Activated CD4-positive, alpha-beta memory T cell treated with anti-CD3 and anti-CD28 coated beads, Interleukin-2, amount 10 ng/mL, durations not matched to agents 7 days and 5 days (primary cell): ENCODE data around the gene AGAP3. TPM values are rescaled to one million over a fixed set of nuclear protein-coding genes. Genes with fewer than 3 reads are reported as not detected.

Experiments
- CTCF ChIA-PET: fragments of 350-600 bp; sonication (Branson Sonifier 250); formaldehyde crosslinking; loops from one replicate; lab custom pipeline; 2021; ENCODE audit warnings: antibody characterized with exemption, inconsistent platforms; lab: Charles Lee
- POLR2A ChIA-PET: fragments of 350-600 bp; sonication (Branson Sonifier 250); formaldehyde crosslinking; loops from one replicate; lab custom pipeline; 2021; ENCODE audit warnings: antibody characterized with exemption; lab: Charles Lee
- DNase-seq: peaks from one replicate; pipeline ENCODE4 v3.0.0-alpha.2; 2020
- H3K27ac Mint-ChIP-seq: one replicate; pipeline ENCODE4 v1.8.0; 2021; ENCODE audit warnings: mild to moderate bottlenecking, mixed read lengths
- H3K27me3 Mint-ChIP-seq: one replicate; pipeline ENCODE4 v1.8.0; 2021; ENCODE audit warnings: mixed read lengths
- H3K36me3 Mint-ChIP-seq: one replicate; pipeline ENCODE4 v1.8.0; 2021; ENCODE audit warnings: low read depth, mixed read lengths
- H3K4me1 Mint-ChIP-seq: one replicate; pipeline ENCODE4 v1.8.0; 2021; ENCODE audit warnings: mixed read lengths
- H3K4me3 Mint-ChIP-seq: one replicate; pipeline ENCODE4 v1.8.0; 2021; ENCODE audit warnings: mild to moderate bottlenecking, mixed read lengths
- H3K9me3 Mint-ChIP-seq: one replicate; pipeline ENCODE4 v1.8.0; 2021; ENCODE audit warnings: mixed read lengths
- total RNA-seq, 2 experiments: library from RNA; stranded (reverse); gene quantifications; one replicate each; pipeline ENCODE4 v1.2.3, GENCODE V29; 2021

The AGAP3 gene
- total RNA-seq, 2 experiments from 2014 or later = 30.1 to 31.5 TPM

DNA sequence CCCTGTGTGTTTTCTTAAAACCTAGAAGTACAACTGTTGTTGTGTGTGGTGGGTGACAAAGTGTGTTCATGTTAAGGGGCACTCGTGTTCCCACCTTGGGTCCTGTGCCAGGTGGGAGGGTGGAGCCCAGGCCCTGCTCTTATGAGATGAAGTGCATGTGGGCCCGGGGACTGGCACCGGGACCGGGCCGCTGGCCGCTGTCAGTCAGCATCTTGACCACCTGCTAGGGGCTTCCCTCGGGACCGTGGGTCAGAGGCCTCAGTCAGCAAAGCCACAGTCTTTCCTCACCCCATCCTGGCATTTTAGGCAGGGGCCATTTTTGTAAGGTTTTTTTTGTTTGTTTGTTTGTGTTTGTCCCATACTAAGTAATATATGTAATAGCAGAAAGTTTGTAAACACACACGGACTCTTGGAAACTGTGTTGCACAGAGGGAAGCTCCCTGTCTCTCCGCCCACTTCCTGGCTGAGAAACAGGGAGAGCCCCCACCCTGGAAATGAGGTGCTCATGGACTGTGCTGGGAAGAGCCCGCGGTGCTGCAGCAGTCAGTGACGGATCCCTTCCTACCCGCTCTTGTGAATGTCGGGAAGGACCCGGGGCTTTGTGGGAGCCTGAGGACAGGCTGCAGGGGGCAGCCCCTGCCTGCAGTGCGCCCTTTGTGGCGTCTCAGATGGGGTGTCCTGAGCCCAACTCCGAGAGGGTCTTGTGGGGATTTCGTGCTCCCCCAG is 13.4 kb downstream of the AGAP3 start:
- Mint-ChIP-seq H3K27ac (no peak overlapping the region), H3K4me1 (peaks cover 5% of the 10 kb centered on the region)
- CTCF ChIA-PET = interaction anchor here (0.6 kb wide), 1 partner anchor 334 kb away, joined by 7 read pairs; no protein-coding TSS in a partner anchor

DNA sequence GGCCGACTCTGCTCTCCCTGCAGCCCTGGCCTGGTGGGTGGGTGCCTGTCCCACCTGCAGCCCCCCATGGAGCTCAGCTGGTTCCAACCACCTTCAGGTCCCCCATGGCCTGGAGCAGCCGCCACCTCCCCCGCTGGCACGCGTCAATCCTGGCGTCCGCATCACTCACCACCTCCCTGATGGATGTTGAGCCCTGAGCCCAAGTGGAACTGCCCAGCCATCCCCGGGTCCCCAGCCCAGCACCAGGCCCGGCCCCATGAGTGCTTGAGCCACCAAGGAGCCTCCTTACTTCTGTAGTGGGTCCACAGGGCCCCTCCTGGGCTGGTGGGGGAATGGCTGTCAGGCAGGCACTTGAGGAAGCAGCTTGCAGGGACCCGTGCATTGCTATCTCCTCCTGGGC is 14.6 kb downstream of the AGAP3 start:
- no peak overlapping the region for H3K4me3 Mint-ChIP-seq
- no peaks in the 10 kb centered on the region for H3K27me3 Mint-ChIP-seq
- no peaks in the 10 kb centered on the region for H3K36me3 Mint-ChIP-seq
- peaks cover 3% of the 10 kb centered on the region for H3K4me1 Mint-ChIP-seq
- no peak for DNase-seq
- ChIA-PET POLR2A (no interaction called here), CTCF (no interaction called here)
- H3K9me3 Mint-ChIP-seq = no peaks in the 10 kb centered on the region
- no peak overlapping the region for H3K27ac Mint-ChIP-seq

More for the DNA sequence above, 13.4 kb downstream of the AGAP3 start:
- no peaks in the 10 kb centered on the region for H3K36me3 Mint-ChIP-seq
- H3K9me3 Mint-ChIP-seq = no peaks in the 10 kb centered on the region
- POLR2A ChIA-PET = no interaction called here
- H3K4me3 Mint-ChIP-seq = no peak overlapping the region
- no peak for DNase-seq
- H3K27me3 Mint-ChIP-seq = no peaks in the 10 kb centered on the region

DNA sequence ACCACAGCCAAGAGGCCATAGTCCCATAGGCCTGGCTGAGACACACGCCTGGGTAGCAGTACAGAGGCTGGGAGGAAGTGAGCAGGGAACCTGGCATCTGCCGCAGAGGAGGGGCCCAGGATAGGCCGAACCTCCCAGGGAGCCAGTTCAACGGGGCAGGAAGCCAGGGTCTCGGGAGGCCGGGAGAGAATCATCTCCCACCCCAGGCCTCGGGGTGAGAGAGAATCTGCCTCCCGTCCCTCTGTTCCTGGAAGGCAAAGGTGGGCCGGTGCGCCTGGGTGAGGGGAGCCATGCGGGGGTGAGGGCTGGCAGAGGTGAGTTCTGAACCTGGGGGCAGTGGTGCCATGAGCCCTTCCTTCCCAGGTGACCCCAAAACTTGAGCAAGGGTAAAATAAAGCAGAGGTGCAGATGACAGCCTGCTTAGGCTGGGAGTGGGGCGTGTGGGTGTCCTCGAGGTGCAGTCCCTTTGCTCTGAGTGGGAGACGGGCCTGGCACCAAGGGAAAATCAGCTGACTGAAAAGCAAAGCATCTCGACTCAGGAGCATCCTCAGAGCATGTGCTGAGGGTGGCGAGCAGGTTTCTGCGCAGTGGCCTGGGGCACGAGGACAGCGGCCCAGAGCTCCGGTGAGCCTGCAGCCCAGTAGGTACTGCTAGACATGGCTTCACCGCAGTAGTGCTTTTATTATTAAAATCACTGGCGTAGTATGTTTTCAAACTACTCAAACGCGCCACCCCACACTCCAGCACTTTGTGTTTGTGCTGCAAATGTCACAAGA is 15.5 kb downstream of the AGAP3 start:
- no peak overlapping the region for H3K4me3 Mint-ChIP-seq
- no peaks in the 10 kb centered on the region for H3K9me3 Mint-ChIP-seq
- H3K4me1 Mint-ChIP-seq = no peaks in the 10 kb centered on the region
- no peak overlapping the region for H3K27ac Mint-ChIP-seq
- no peak for DNase-seq
- no peaks in the 10 kb centered on the region for H3K27me3 Mint-ChIP-seq
- no peaks in the 10 kb centered on the region for H3K36me3 Mint-ChIP-seq
- CTCF ChIA-PET = no interaction called here
- POLR2A ChIA-PET = no interaction called here

DNA sequence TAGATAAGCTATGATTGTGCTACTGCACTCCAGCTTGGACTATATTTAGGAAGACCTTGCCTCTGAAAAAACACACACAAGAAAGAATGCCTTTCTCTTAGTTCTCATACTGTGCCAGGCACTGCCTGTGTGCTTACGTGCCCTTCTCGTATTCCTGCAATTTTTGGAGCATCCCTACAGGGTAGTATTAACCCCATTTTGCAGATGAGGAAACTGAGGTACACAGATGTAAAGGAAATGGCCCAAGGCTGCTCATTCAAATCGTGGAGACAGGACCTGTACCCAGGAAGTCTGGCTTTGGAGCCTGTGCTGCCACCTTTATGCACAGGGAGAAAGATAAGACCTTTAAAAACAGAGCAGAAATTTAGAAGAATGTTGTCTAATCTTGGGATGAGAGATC is 16.7 kb downstream of the AGAP3 start:
- POLR2A ChIA-PET = interaction anchor here (1.3 kb wide), 1 partner anchor 13 kb away, joined by 4 read pairs; no protein-coding TSS in a partner anchor
- no peak overlapping the region for H3K27ac Mint-ChIP-seq
- CTCF ChIA-PET = interaction anchor here (0.9 kb wide), 1 partner anchor 74 kb away, joined by 5 read pairs; the partner anchor contains the start of gene ABCB8
- no peaks in the 10 kb centered on the region for H3K27me3 Mint-ChIP-seq
- no peaks in the 10 kb centered on the region for H3K9me3 Mint-ChIP-seq
- H3K4me1 Mint-ChIP-seq = no peaks in the 10 kb centered on the region
- no peak overlapping the region for H3K4me3 Mint-ChIP-seq
- DNase-seq = no peak
- H3K36me3 Mint-ChIP-seq = no peaks in the 10 kb centered on the region

DNA sequence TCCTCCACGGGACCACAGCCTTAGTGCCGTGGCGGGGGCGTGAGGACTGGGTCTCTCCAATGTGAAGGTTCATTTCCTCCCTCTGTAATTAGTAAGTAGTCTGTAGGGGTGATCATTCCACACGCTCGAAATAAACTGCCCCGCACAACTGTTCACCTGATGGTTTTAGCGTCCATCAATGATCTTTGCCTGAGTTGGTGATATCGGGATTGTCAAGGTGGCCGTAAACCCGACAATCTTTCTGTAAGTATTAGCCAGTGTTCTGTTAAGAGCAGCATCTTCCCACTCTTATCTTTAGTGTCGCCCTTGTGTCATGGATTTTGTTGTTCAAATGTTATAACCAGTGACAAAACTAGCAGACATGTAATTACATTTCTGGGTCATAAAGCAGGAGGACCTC is 17.7 kb downstream of the AGAP3 start:
- ChIA-PET POLR2A (interaction anchor here (1.2 to 1.3 kb wide), 2 partner anchors 12 to 16 kb away, joined by 4 read pairs; no protein-coding TSS in a partner anchor), CTCF (interaction anchor here (0.7 to 1.6 kb wide), 3 partner anchors 14 to 86 kb away, joined by 3 to 7 read pairs (median 5); partner anchors contain the start of gene ABCB8)
- Mint-ChIP-seq H3K4me3 (no peak overlapping the region), H3K36me3 (no peaks in the 10 kb centered on the region), H3K4me1 (no peaks in the 10 kb centered on the region), H3K27ac (no peak overlapping the region), H3K9me3 (no peaks in the 10 kb centered on the region), H3K27me3 (no peaks in the 10 kb centered on the region)
- DNase-seq = no peak

DNA sequence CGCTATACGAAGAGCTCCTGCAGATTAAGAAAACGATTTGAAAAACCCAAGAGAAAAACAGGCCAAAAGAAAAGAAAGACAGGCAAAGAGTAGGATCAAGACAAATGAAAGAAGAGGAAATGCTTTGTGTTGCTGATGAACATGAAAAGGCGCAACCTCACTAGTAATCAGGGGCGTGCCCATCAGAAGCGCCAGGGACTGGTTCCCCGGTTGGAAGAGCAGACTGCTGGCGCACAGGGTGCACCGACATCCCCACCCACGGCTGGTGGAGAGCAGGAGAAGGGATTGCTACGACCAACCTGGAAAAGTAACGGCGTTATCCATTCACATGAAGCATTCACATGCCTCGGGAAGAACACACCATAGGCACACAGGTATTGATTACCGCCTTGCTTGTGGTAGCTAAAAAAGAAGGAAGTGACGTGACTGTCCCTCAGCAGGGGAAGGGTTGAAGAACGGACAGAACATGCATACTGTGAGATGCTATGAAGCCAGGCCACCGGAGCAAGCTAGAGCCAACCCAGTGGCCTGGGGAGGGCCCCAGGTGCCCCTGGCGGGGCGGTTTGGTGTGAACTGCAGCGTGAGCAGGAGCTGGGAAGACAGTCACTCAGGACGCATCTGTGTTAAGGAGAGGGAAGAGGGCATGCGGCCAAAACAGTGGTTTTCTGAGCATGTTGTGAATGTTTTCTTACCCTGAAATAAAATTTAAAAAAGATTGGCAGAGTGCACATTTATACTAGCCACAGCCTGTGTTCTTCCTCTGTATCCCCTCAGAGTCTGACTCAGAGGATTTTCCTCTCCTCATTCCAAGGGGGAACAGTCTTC is 18.3 kb downstream of the AGAP3 start:
- ChIA-PET POLR2A (interaction anchor here (1.2 to 1.3 kb wide), 2 partner anchors 11 to 15 kb away, joined by 4 read pairs; no protein-coding TSS in a partner anchor), CTCF (interaction anchor here (1.6 kb wide), 1 partner anchor 86 kb away, joined by 7 read pairs; no protein-coding TSS in a partner anchor)
- Mint-ChIP-seq H3K4me3 (no peak overlapping the region), H3K27me3 (no peaks in the 10 kb centered on the region), H3K9me3 (no peaks in the 10 kb centered on the region), H3K36me3 (no peaks in the 10 kb centered on the region), H3K4me1 (no peaks in the 10 kb centered on the region), H3K27ac (no peak overlapping the region)
- DNase-seq = no peak

DNA sequence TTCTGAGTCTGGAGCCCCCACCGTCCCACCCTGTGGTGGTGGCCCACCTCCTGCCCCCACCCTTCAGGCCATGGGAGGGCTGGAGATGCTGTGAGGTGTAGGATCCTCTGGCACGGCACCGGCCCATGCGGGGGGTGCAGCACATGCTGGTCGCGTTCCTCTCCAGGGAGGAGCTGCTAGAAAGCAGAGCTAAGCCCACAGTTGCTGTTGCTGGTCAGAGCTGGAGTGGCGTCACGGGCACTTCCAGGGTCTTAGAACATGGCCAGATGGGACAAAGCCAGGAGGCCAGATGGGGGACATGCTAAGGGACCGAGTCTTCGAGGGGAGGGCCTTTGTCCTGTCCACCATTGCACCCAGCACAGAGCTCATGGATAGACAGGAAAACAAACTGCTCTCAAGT is 21.6 kb downstream of the AGAP3 start:
- Mint-ChIP-seq H3K27ac (no peak overlapping the region), H3K4me1 (peaks cover 3% of the 10 kb centered on the region), H3K27me3 (peaks cover 1% of the 10 kb centered on the region), H3K4me3 (no peak overlapping the region), H3K36me3 (no peaks in the 10 kb centered on the region), H3K9me3 (no peaks in the 10 kb centered on the region)
- ChIA-PET CTCF (interaction anchor here (0.8 to 1.8 kb wide), 2 partner anchors 16 to 80 kb away, joined by 3 to 5 read pairs; partner anchors contain the start of gene ABCB8), POLR2A (no interaction called here)
- DNase-seq = no peak

DNA sequence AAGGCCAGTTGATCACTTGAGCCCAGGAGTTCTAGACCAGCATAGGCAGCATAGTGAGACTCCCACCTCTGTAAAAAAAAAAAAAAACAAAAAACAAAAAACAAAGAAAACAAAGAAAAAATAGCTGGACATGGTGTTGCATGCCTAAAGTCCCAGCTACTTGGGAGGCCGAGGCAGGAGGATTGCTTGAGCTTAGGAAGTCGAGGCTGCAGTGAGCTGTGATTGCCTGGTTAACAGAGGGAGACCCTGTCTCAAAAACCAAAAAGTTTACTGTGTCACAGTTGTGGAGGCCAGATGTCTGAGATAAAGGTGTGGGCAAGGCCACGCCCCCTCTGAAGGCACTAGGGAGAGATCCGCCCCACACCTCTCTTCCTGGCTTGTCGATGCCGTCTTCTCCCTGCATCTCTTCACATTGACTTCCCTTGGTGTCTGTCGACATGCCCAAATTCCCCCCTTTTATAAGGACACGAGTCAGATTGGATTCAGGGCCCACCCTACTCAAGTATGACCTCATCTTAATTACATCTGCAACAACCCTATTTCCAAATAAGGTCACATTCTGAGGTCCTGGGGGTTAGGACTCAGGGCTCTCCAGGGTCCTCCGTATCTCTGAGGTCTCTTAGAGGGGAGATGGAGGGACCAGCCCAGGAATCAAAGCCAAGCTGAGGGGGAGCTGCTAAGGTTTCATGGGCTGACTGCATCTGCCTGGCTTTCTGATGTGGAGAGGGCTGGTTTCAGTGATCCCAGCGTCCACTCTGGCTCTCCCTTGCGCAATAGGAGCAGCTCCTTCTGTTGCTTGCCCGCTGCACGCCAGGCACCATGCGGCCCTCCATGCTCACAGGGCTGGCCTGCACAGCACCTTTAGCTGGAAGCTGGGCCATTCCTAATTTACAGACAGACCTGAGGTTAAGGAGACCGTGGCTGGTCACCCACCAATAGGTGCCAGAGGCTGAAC is 23.1 kb downstream of the AGAP3 start:
- POLR2A ChIA-PET = interaction anchor here (0.7 kb wide), 1 partner anchor 91 kb away, joined by 3 read pairs; no protein-coding TSS in a partner anchor
- no peak for DNase-seq

DNA sequence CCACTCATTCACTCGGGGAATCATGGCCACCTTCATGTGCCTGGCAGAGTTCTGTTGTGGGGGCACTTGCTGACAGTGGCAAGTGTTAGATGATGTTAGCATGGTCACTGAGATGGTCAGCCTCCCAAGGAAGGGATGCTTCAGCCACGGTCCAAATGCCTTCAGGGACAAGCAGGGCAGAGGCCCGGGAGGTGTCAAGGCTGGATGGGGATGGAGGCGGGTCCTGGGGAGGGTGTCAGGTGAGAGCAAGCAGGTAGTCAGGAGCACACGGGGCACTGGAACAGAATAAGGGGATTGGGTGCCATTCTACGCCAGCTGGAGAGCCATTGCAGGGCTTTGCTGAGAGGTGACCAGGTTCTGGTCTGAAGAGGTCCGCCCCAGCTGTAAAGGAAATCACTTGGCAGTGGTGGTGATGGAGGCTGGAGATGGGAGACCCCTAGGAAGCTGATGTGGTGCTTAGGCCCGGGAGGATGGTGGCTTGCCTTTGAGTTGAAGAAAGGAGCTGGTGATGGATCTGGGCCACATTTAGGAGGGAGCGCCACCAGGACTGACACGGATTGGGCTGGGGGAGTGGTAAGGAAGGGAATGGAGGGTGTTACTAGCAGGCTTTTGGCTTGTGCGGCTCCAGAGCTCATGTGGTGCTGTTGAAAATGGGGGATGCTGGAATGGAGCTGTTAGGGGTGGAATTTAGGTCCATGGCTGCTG is 24.1 kb downstream of the AGAP3 start:
- POLR2A ChIA-PET = interaction anchor here (0.9 kb wide), 1 partner anchor 92 kb away, joined by 4 read pairs; no protein-coding TSS in a partner anchor

More for the DNA sequence above, 23.1 kb downstream of the AGAP3 start:
- Mint-ChIP-seq H3K4me1 (peaks cover 3% of the 10 kb centered on the region), H3K36me3 (no peaks in the 10 kb centered on the region), H3K9me3 (no peaks in the 10 kb centered on the region), H3K4me3 (no peak overlapping the region), H3K27me3 (peaks cover 8% of the 10 kb centered on the region), H3K27ac (no peak overlapping the region)
- CTCF ChIA-PET = interaction anchor here (0.7 to 4.1 kb wide), 15 partner anchors 11 to 331 kb away, joined by 3 to 25 read pairs (median 4); partner anchors contain the start of gene ABCB8

DNA sequence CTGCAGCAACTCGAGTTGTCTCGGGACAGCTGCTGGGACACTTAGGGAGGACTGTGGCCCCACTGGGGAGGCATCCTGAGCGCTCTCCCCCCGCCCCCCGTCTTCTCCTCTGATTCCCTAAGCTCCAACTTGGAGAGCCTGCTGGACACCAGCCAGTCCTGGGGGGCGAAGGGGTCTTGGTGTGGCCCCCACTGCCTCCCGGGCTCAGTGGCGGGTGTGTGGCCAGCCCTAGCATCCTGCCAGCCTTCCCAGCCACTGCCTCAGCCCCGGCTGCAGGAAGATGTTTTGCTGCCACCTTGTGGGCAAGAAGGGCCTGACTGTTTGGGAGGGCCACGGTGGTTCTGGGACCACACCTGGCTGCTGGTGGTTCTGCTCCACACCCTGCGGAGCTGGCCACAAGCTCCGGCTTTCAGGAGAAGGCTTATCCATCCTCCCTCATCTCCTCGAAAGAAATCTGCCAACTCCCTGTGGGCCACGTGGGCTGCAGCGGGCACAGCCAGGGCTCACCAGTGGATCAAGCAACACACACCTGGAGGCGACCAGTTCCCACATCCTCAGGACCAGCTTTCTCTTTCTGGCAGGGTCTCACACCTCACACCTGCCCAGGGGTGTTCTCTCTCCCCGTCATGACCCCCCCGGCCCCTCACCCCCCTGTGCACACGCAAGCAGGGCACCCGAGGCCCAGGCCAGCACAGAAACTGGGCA is 24.8 kb downstream of the AGAP3 start:
- H3K4me3 Mint-ChIP-seq = no peak overlapping the region
- no peak overlapping the region for H3K27ac Mint-ChIP-seq
- H3K36me3 Mint-ChIP-seq = no peaks in the 10 kb centered on the region

More for the DNA sequence above, 24.1 kb downstream of the AGAP3 start:
- Mint-ChIP-seq H3K27me3 (peaks cover 8% of the 10 kb centered on the region), H3K27ac (no peak overlapping the region), H3K4me1 (peaks cover 3% of the 10 kb centered on the region), H3K36me3 (no peaks in the 10 kb centered on the region), H3K9me3 (no peaks in the 10 kb centered on the region), H3K4me3 (no peak overlapping the region)
- CTCF ChIA-PET = interaction anchor here (0.7 to 4.1 kb wide), 17 partner anchors 12 to 332 kb away, joined by 3 to 25 read pairs (median 4); partner anchors contain the start of genes ABCB8 and TMUB1
- DNase-seq = no peak

More for the DNA sequence above, 24.8 kb downstream of the AGAP3 start:
- ChIA-PET POLR2A (interaction anchor here (0.9 kb wide), 1 partner anchor 92 kb away, joined by 4 read pairs; no protein-coding TSS in a partner anchor), CTCF (interaction anchor here (0.6 to 4.1 kb wide), 21 partner anchors 13 to 1928 kb away, joined by 3 to 25 read pairs (median 4); partner anchors contain the start of genes ABCB8 and TMUB1)
- H3K4me1 Mint-ChIP-seq = peaks cover 8% of the 10 kb centered on the region
- H3K27me3 Mint-ChIP-seq = peaks cover 11% of the 10 kb centered on the region
- peak; percentile 78 for DNase-seq
- no peaks in the 10 kb centered on the region for H3K9me3 Mint-ChIP-seq
